ENCODE results near the gene CASQ2.
A peak's percentile ranks its signal among the peaks of the same experiment; 100 is the strongest.
"Not testable (repeated sequence)": the region's sequence is repeated elsewhere in the genome, so short reads cannot be mapped to it uniquely, and the experiment has no call there.

The CASQ2 gene

DNA sequence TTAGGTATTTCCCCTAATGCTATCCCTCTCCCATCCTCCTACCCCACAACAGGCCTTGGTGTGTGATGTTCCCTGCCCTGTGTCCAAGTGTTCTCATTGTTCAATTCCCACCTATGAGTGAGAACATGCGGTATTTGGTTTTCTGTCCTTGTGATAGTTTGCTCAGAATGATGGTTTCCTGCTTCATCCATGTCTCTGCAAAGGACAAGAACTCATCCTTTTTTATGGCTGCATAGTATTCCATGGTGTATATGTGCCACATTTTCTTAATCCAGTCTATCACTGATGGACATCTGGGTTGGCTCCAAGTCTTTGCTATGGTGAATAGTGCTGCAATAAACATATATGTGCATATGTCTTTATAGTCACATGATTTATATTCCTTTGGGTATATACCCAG, 10.6 kb upstream of the CASQ2 start:
- DNase-seq = not testable (repeated sequence)

DNA sequence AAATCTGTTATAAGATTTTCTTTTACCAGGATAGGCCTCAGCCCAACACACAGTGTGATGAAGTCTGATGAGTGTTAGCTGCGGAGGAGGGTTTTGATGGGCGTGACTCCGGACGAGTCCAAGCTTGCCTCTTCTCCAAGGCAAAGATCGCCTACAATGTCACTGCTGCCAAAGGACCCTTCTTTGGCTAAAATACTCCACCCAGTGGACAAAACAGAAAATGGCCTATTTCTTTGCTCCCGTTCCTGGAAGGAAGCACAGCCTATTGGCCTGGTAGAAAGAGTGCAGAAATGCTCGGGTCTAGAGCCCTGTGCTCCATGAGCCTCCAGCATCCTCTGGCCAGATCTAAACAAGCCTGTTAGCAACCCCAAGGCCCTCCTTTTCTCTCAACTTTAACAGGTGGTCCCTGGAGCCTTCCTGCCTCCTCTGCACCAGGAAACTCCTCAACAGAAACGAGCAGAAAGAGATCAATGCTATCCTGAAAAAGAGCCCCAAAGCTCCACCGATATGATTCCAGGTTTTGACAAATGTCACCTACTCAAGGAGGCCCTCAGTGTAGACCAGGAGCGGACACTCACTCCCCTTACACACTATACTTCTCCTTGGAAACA, 3.4 kb upstream of the CASQ2 start:
- DNase-seq = peak; percentile 82

DNA sequence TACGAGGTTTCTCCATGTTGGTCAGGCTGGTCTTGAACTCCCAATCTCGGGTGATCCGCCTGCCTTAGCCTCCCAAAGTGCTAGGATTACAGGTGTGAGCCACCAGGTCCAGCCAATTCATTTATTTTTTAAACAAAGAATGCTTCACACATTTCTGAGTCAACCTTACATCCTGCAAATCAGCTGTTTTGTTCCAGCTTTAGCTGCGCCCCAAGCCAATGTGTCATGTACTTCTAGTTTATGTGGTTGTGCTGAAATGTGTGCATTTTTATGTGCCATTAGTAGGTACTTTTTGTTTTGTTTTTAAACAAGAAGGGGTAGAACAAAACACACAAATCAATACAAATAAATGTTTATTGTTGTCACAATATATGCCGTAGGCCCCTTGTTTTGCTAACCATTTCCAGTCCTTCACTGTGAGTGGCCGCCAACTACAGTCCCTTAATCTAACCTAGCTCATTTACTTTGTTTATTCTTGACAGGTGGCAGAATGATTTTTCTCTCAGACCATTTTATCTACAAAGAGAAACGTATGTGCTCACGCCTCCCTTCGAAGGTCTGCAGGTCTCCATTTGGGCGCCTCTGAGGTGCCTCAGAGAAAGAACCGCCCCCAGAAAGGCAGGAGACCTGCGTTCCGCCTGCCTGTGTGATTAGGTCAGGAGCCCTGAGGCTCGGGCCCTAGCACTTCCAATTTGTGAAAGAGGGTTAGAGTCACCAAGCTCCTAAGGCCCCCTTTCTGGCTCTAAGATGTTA, 2.8 kb upstream of the CASQ2 start:
- DNase-seq = no peak

DNA sequence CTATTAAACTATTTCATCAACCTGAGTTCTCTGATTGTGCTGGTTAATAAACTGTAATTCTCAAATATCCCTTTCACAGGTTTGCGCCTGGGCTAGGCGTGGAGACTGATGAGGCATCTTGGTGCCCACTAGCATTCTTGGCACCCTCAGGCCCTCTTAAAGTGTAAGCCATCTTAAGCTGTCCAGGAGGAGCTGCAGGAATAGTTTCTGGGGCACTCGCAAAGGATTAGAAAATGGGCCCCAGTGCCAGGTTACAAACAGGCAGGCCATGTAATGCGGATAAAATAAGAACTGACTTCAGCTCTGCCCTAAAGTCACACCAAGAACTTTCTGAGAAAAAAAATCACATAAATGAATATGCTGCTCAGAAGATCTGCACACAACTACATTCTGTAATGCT, 1.1 kb downstream of the CASQ2 start:
- no peak for DNase-seq

DNA sequence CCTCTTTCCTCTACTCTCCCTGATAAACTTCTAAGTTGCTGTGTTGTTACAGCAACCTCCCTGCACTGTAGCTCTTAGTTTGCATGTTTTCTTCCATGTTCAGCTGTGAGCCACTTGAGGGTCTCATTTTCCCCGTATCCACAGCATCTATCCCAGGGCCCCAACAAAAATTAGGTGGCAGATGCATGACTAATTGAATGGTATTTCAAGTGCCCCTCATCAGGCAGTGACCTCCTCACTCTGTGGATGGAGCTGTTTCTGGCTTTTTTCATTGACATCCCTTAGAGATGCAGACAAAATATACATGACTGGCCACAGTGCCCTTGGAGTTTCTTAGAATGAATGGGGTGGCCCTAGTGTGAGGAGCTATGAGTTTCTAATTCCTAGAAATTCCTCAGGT, 3.4 kb downstream of the CASQ2 start:
- DNase-seq = no peak

DNA sequence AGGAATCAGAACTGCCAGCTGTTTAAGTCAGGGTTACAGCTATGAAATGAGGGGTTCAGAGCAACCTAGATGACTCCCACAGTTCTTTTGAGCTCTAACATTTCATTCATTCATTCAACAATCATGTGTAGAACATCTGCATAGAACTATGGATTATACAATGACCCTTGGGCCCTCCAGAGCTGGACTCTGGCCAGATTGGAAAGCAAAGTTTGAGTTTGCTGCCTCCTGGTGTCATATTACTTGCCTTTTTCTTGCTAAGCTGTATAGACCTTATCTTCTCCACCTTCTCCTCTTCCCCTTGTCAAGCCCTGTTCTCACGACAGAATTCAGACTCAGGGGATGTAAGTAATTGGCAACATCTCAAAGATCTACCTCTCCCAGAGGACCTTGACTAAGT, 4.0 kb downstream of the CASQ2 start:
- DNase-seq = peak; percentile 31

DNA sequence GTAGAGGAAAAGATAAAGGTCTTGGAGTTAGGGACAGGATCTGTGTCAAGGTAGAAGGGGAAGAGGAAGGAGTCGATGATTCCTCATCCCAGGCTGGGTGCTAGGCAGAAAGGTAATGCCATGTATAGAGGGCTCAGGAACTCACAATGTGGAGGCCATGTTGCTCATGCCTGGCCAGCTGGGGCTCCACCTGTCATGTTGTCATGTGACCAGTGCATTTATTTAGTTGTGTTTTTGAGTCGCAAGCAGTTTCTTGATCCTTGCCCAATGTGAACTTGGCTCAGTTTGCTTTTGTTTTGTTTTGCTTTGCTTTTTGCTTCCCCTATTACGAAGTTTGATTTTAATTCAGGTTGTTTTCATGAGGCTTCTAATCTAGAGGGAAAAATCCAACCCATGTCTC, 5.7 kb downstream of the CASQ2 start:
- no peak for DNase-seq

DNA sequence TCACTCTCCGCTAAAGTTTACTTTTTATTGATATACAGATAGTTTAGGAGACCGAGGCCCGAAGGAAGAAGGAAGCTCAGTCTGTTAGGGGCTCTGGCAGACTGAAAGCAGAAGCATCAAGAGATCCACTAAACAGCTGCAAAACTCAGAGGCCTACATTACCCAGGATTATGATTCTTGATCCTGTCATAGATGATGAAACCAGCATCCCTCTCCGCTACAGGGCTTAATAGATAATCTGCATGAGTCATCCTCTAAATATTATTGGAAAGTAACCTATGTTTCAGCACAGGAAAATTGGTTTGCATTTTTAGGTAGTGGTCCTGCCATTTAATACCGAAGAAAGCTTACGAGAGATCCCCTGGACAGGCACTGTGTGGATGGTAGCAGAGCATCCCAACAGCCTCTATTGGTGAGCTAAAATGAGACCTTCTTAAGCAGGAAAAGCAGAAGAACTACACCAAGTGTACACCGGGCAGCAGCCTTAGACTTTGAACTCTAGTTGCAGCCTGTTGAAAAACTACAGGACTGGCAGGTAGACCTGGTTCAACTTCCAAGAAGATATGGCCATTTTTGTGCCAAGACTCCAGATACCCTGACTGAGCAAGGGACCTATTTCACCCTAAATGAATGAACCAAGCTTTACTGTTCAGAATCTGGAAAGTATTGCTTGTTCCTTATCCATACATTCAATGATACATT, 6.8 kb downstream of the CASQ2 start:
- DNase-seq = no peak

DNA sequence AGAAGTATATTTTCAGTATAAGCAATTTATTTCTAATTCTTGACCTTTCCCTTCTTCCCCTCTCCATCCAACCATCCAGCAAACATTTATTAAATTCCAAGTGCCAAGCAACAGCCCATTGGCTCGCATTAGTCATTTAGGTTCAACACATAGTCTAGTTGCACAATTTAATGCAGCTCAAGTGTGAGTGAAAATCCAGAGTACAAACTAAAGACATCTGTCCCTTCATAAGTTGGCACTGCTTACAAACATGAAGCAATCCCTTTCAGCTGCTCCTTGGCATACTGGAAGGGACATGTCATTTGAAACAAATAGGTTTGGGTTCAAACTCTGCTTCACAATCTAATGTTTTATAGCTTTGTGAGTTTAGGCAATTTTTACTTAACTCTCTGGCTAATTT, 10.7 kb downstream of the CASQ2 start:
- DNase-seq = no peak

DNA sequence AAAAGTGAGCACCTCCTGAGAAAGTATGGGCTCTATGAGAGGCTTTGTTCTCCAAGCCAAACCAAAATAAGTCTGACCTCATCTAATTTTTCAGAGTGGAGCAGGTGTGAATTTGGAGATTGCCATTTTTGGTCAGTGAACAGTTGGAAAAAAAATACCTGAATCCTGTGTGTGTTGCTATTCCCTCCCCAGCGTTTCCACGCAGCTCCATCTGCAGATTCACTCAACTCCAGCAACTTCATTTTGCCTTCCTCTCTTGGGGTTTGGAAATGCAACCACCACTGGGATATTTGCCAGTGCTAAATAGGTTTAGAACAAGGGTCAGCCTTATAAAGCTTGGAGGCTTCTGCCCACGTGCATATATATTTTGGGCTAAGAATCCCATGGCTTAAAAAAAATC, 11.2 kb downstream of the CASQ2 start:
- no peak for DNase-seq

DNA sequence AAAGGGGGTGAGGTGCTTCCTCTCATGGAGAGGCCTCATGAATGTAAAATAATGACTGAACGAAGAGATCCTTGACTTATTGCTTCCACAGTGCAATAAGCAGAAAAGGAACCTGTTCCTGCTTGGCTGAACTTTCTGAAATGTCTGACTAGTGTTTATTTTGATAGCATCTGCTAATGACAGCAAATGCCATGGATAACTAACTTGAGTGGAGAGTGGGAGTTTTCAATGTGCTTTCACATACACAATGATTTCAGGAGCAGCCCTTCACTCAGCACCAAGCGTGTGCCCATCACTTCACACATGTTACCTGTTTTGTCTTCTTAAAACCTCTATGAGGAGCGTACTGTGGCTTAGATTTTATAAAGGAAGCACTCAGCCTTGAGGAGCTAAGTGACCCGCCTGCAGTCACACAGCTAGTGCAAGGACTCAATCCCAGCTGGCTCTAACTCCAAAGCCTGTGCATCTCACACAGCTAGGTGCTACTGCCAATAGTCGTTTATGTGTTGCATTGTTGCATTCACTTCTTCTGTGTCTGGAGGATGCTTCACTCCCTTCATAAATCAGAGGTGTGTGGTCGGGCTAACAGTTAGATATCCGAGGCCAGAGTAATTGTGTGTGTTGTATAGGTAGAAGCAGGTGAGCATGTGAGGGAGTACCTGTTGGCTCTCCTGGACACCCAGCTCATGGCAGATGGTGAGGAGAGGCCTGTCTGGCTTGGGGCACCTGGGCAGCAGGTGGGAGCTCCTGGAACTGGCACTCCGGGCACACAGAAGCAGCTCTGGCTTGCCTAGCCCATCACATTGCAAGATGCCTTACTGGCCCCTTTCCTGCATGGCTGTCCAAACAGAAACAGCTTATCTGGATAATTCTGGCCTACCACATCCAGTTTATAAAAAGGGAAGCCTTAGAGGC, 12.8 kb downstream of the CASQ2 start:
- no peak for DNase-seq

DNA sequence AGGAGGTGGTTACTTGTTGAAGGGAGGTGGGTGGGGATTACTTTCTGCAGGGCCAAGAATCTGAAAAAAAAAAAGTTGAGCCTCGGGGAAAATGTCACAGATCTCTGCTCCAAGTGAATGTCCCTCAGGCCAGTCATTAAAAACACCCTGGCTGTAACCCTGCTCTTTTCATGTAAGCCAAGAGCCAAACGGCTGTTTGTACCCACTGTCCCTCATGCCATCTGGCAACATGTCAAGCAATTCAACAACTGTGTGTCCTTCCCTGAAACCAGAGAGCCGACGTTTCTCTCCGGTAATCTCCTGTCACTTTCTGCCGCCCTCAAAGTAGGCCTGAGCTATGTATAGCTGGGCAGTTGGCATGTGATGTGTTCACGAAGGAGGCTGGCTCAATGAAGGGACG, 14.7 kb downstream of the CASQ2 start:
- DNase-seq = no peak

DNA sequence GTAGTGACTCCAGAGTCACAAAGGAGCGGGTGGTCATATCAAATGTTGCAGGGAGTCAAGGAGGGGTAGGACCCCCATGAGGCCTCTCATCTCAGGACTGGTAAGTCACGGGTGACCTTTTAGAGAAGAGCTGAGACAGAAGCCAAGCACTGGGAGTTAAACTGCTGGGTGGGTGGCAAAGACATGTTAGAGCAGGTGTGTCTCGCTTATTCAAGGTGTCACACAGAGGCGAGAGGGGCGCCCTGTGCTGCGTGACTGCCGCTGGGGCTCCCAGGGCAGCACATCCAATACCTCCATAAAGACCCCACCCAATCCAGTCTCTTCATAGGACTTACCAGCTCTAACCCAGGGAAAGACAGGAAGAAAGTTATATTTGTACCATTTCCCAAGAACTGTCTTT, 15.2 kb downstream of the CASQ2 start:
- DNase-seq = no peak

DNA sequence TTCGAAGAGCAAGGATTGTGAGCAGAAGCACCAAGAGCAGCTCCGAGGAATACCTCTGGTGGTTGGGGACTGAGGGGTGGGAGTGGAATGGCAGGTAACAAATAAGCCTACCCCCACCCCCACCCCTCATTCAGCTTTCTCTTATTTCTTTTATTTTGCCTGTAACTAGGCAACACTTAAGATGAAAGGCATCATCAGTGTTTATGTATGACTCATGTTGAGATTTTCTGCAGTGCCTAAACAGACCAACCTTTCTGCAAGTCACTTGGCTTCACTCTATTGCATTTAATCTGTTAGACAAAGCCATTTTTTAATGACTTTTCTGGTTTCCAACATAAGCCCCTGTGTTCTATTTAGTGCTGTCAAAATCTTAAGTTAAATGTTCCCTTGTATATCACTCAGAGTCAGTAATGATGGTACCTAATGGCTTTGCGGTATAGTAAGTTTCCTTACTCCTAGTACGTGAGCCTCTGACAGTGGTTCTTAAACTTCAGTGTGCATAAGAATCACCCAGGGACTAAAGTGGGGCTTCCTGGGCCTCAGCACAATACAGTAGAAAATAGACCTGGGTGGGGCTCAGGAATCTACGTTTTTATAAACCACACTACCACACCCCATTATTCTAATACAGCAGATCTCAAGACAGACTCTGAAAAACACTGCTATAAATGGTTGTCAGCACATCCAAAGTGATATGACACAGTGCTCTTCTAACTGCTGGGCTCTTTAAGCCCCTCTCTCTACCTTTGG, 19.9 kb downstream of the CASQ2 start:
- DNase-seq = no peak

DNA sequence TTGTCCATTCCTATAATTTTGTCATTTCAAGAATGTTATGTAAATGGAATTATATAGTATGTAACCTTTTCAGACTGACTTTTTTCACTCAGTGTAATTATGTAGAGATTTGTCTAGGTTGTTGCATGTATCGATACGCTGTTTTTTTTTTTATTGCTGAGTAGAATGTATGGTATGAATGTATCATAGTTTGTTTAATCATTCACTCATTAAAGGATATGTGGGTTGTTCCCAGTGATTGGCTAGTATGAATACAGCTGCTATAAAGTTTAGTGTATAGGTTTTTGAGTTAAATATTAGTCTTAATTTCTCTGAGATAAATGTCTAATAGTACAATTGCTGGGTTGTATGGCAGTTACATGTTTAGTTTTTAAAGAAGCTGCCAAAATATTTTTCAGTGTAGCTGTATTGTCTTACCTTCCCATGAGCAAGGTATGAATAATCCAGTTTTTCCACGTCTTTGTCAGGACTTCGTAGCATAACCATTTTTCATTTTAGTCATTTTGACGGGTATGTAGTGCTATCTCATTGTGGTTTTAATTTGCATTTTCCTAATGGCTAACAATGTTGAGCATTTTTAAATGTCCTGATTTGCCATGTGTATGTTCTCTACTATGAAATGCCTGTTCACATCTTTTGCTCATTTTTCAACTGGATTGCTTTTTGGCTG, 22.4 kb downstream of the CASQ2 start:
- DNase-seq = no peak

DNA sequence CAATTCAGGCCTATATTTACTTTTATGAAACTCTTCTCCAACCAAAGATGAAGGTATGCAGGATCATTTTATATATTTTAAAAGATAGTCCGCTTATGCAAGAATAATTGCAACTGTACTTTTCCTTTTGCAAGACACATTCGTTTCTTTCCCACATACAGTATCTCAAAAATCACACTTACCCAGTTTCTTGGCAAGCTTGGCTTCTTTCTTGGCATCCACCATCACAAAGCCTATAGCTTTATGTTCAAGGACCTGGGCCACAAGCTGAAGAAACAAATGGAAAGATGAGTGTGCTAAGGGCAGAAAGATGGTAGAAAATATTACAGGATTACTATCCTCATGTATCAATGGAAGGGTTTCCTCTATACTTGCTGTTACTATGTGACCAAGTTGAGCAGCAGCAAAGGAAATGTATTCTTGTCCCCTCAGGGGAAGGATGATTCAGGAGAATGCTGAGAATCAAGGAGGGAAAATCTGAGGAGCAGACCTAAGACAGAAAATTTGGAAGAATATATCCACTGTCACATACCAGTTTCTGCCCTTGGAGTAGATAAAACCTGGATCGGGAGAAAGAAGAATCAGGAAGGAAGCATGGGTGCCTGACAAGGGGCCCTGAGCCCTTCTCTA, 23.8 kb downstream of the CASQ2 start:
- no peak for DNase-seq

DNA sequence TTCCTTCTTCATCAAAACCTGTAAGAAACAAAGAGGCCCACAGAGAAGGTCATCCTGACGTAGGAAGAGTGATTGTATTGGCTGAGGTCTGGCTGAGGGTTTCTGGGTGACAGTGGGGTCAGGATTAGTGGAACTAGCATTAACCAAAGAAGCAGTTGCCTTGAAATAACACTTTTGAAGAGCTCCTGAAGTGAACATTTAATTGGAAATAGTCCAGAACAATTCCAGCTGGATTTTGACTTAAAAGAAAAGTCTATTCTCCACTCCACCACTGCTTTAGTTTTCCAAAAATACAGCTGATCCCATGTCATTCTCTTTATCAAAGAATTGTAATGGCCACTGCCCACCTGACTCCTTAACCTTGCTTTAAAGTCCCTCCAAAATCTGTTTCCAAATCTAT, 27.7 kb downstream of the CASQ2 start:
- no peak for DNase-seq

DNA sequence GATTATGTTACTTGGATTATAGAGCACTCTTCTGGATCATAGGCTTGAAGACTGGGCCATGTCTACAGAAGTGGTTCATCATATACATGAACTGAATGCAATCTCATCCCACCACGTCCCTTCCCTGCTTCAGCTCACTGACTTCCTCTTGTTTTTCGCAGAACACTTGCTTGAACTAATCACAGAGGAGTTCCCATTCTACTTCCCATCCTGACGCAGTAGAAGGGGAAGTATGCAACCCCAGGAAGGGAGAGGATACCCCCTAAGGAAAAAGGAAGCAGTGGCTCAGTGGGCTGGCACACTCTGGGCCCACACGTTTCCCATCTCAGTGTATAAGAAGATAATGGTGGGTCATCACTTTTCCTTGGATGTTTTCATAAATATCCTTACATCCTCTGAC, 36.2 kb downstream of the CASQ2 start:
- DNase-seq = no peak

DNA sequence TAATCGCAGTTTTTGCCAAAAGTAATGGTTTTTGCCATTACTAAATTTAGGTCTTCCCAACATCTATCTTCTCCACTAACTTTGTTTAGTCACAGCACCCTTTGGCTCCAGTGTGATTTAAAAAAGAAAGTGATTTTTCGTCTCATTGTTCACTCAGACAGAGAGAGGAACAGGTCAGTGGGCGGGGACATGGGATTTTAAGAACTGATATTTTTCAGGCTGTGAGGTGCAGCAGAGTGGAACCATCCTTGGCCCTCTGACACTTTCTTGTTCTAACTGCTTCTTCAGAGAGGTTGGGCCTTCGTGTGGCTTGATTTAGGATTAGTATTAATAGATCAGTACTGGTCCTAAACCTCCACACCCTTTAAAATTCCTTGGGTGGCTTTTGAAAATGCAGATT, 38.8 kb downstream of the CASQ2 start:
- no peak for DNase-seq

DNA sequence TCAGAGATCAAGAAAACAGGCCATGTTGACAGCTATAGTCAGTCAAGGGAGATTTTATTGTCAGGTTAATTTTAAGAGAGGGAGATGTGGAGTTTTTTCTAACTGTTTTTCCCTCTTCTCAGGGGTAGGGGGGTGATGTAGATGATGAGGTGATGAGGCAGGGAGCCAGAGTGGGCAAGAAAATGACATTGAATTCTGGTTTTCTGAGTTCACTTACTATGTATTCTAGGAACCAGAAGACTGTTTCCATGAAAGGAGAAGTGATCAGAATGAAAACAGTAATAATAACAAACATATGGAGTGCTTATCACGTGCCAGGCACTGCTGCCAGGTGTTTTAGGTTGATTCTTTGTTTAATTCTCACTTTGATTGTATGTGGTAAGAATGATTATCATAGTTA, 40.2 kb downstream of the CASQ2 start:
- peak; percentile 11 for DNase-seq

DNA sequence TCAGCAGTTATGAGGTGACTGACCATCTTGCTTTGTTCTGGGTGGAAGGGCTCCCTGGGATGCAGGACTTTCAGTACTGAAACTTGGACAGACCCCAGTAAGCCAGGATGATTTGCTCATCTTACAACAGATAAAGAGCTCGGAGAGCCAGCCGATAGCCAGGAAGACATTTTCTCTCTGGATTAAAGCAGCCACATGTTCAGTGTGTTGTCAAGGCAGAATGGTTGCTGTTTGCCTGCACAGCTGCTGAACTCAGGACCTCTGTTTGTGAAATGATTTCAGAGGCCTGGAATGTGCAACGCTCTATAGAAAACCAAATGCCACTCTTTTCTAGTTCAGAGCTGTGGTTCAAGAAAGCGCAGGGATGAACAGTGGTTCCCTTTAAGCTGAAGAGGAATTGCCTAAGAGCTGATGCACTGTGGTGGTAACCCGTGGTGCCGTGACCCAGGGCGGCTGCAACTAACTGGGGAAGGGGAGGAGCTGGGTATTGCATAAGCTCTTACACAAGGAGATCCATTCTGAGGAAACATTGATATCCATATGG, 40.7 kb downstream of the CASQ2 start:
- peak; percentile 9 for DNase-seq

Data from hematopoietic multipotent progenitor cell treated with erythropoietin and hydrocortisone succinate and interleukin-3 and kit ligand, for 8 days (in vitro differentiated cells).